OCI-LY1 (cell line): ENCODE measurements around the gene NDC1.

ENCODE experiments used
- H2AFZ ChIP-seq: fragments of 200-600 bp; sonication (generic), shearing (Covaris generic); 2 replicates; pipeline ENCODE4 v1.6.0; 2014; ENCODE audit warnings: antibody characterized with exemption, mild to moderate bottlenecking, low read length
- H3F3A ChIP-seq: fragments of 200-600 bp; sonication (generic), shearing (Covaris generic); 2 replicates; pipeline ENCODE4 v1.6.0; 2014; ENCODE audit warnings: mild to moderate bottlenecking, antibody characterized with exemption, low read length, moderate library complexity; ENCODE audit not compliant: insufficient read depth
- H3K27ac ChIP-seq: fragments of 200-600 bp; sonication (generic); 2 replicates; pipeline ENCODE4 v1.5.1; 2014; ENCODE audit warnings: low read length, mixed run types, mild to moderate bottlenecking, low read depth; ENCODE audit not compliant: poor library complexity, severe bottlenecking
- H3K27me3 ChIP-seq: fragments of 200-600 bp; sonication (generic); 2 replicates; pipeline ENCODE4 v1.6.0; 2014; ENCODE audit warnings: antibody characterized with exemption, mild to moderate bottlenecking, low read length, moderate library complexity; ENCODE audit not compliant: insufficient read depth
- H3K36me3 ChIP-seq: fragments of 200-600 bp; sonication (generic); 2 replicates; pipeline ENCODE4 v1.6.1; 2014; ENCODE audit warnings: mild to moderate bottlenecking, antibody characterized with exemption, low read length, moderate library complexity, mixed read lengths; ENCODE audit not compliant: insufficient read depth
- H3K4me1 ChIP-seq: fragments of 200-600 bp; sonication (generic); 2 replicates; pipeline ENCODE4 v1.5.1; 2014; ENCODE audit warnings: mild to moderate bottlenecking, low read length, moderate library complexity; ENCODE audit not compliant: insufficient read depth, severe bottlenecking
- H3K4me2 ChIP-seq: fragments of 200-600 bp; sonication (generic), shearing (Covaris generic); 2 replicates; pipeline ENCODE4 v1.6.1; 2014; ENCODE audit warnings: low read length
- H3K4me3 ChIP-seq: fragments of 200-600 bp; sonication (generic); 2 replicates; pipeline ENCODE4 v1.5.1; 2014; ENCODE audit warnings: low read length, low read depth, mild to moderate bottlenecking, mixed read lengths; ENCODE audit not compliant: poor library complexity, severe bottlenecking
- H3K79me2 ChIP-seq: fragments of 200-600 bp; shearing (Covaris generic); 2 replicates; pipeline ENCODE4 v1.6.1; 2016; ENCODE audit warnings: mixed run types, low read length, mixed read lengths; ENCODE audit not compliant: insufficient read depth
- H3K9ac ChIP-seq: fragments of 200-600 bp; sonication (generic), shearing (Covaris generic); 2 replicates; pipeline ENCODE4 v1.6.1; 2014; ENCODE audit warnings: mild to moderate bottlenecking, low read length, mixed read lengths
- H3K9me2 ChIP-seq: fragments of 200-600 bp; sonication (generic), shearing (Covaris generic); 2 replicates; pipeline ENCODE4 v1.6.1; 2014; ENCODE audit warnings: low read depth, mild to moderate bottlenecking, low read length, mixed read lengths
- H3K9me3 ChIP-seq: fragments of 200-600 bp; shearing (Covaris generic); 2 replicates; pipeline ENCODE4 v1.6.1; 2014; ENCODE audit warnings: low read length, mixed read lengths
- H4K20me1 ChIP-seq: fragments of 200-600 bp; sonication (generic), shearing (Covaris generic); 2 replicates; pipeline ENCODE4 v1.6.0; 2016; ENCODE audit warnings: mild to moderate bottlenecking, low read length; ENCODE audit not compliant: insufficient read depth
- EZH2 ChIP-seq: fragments of 200-600 bp; sonication (generic), shearing (Covaris generic); IDR thresholded peaks from 2 replicates; pipeline ENCODE4 v1.8.0; 2017; ENCODE audit warnings: borderline replicate concordance, mixed run types, mild to moderate bottlenecking, antibody characterized with exemption, low read length, moderate library complexity, mixed read lengths
- TF ChIP-seq, protein P1 (sequence below): fragments of 200-600 bp; sonication (generic), shearing (Covaris generic); IDR thresholded peaks from 2 replicates; pipeline ENCODE4 v1.5.1; 2017; ENCODE audit warnings: mild to moderate bottlenecking, antibody characterized with exemption, low read length, moderate library complexity, mixed read lengths

Gene NDC1

GRCh38 chr1:53732912-53733317 is 105.2 kb downstream of the NDC1 start:
- peaks cover 5% of the 10 kb centered on the region; the same call in 1 of the 2 replicates for H3K27me3 ChIP-seq
- no peaks in the 10 kb centered on the region for H3K9me3 ChIP-seq
- no peak overlapping the region for H2AFZ ChIP-seq
- no peaks in the 10 kb centered on the region for H3K36me3 ChIP-seq
- H3K4me1 ChIP-seq: no peaks in the 10 kb centered on the region
- H4K20me1 ChIP-seq: no peaks in the 10 kb centered on the region
- no peaks in the 10 kb centered on the region for H3F3A ChIP-seq
- H3K4me3 ChIP-seq: no peak overlapping the region
- H3K4me2 ChIP-seq: no peak overlapping the region
- TF ChIP-seq, protein P1, sequence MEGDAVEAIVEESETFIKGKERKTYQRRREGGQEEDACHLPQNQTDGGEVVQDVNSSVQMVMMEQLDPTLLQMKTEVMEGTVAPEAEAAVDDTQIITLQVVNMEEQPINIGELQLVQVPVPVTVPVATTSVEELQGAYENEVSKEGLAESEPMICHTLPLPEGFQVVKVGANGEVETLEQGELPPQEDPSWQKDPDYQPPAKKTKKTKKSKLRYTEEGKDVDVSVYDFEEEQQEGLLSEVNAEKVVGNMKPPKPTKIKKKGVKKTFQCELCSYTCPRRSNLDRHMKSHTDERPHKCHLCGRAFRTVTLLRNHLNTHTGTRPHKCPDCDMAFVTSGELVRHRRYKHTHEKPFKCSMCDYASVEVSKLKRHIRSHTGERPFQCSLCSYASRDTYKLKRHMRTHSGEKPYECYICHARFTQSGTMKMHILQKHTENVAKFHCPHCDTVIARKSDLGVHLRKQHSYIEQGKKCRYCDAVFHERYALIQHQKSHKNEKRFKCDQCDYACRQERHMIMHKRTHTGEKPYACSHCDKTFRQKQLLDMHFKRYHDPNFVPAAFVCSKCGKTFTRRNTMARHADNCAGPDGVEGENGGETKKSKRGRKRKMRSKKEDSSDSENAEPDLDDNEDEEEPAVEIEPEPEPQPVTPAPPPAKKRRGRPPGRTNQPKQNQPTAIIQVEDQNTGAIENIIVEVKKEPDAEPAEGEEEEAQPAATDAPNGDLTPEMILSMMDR: no peak
- no peak for TF ChIP-seq EZH2
- no peak overlapping the region for H3K9ac ChIP-seq
- no peaks in the 10 kb centered on the region for H3K79me2 ChIP-seq
- no peaks in the 10 kb centered on the region for H3K9me2 ChIP-seq
- no peak overlapping the region for H3K27ac ChIP-seq

DNA sequence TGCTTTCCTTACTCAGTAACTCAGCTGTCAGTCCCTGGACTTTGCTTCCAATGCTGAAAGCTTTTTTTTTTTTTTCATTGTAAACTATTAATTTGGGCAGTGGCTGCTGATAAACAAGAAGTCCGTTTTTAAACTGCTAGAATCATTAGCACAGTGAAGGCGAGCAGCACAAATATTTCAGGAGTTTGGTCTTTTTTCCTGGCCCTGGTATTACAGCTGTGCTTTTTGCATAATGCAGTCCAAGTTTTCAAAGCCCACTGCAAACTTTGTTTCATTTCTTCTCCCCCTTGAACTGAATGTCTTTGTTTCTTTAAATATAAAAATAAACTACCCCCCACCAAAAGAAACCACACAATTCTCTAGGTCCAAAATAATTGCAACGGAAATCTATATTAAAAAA is 105.7 kb downstream of the NDC1 start:
- H3K9me3 ChIP-seq: no peaks in the 10 kb centered on the region
- TF ChIP-seq, protein P1: no peak
- TF ChIP-seq EZH2: no peak
- no peaks in the 10 kb centered on the region for H3K36me3 ChIP-seq
- no peak overlapping the region for H3K4me2 ChIP-seq
- H4K20me1 ChIP-seq: no peaks in the 10 kb centered on the region
- H3F3A ChIP-seq: no peaks in the 10 kb centered on the region
- H3K9ac ChIP-seq: no peak overlapping the region
- peaks cover 6% of the 10 kb centered on the region; the same call in 1 of the 2 replicates for H3K27me3 ChIP-seq
- no peaks in the 10 kb centered on the region for H3K9me2 ChIP-seq
- H3K4me3 ChIP-seq: no peak overlapping the region
- no peak overlapping the region for H3K27ac ChIP-seq
- H2AFZ ChIP-seq: no peak overlapping the region
- H3K79me2 ChIP-seq: no peaks in the 10 kb centered on the region
- no peaks in the 10 kb centered on the region for H3K4me1 ChIP-seq

DNA sequence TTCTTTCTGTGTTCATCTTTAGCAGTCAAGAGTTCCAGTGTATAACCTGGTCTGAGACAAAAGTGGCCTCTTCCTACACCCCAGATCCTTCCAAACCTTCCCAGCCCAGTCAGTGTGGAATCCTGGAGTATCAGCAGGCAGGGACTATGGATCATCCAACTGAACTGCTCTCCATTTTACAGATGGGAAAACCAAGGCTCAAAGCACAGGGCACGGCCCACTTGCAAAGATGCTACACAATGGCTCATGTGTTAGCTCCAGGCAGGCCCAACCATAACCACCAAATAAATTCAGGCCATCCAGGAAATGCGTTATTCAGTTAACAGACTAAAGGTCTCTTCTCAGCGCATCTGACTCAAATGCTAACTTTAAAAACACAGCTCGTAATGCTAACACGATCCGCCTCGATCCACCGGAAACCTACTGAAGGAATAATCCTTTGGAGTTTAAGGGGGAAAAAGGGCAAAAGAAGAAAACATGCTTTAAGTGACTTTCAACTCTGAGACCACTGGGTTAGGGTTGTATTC is 106.3 kb downstream of the NDC1 start:
- Histone ChIP-seq H3F3A (no peaks in the 10 kb centered on the region), H3K9me2 (no peaks in the 10 kb centered on the region), H3K27me3 (peaks cover 5% of the 10 kb centered on the region; the same call in 1 of the 2 replicates), H3K27ac (no peak overlapping the region), H3K4me1 (no peaks in the 10 kb centered on the region), H3K4me2 (no peak overlapping the region), H3K9me3 (no peaks in the 10 kb centered on the region), H2AFZ (no peak overlapping the region), H3K9ac (no peak overlapping the region), H3K4me3 (no peak overlapping the region), H3K36me3 (no peaks in the 10 kb centered on the region), H4K20me1 (no peaks in the 10 kb centered on the region), H3K79me2 (no peaks in the 10 kb centered on the region)
- TF ChIP-seq, protein P1: no peak
- no peak for TF ChIP-seq EZH2
